K562 (cell line): ENCODE results near the gene NARF. TPM values are rescaled to one million over a fixed set of nuclear protein-coding genes. Genes with fewer than 3 reads are reported as not detected.

Experiments
- ATAC-seq: fragments of 200-7000 bp; cut with Tn5 transposase; 3 replicates; pipeline ENCODE4 v1.9.1; 2020; ENCODE audit warnings: moderate library complexity
- BruUV-seq: library from RNA; stranded (reverse); fragments of 400-500 nt; replicated peaks from 2 replicates; lab custom pipeline; 2021; lab: Mats Ljungman, UMichigan
- CTCF ChIA-PET: fragments of 300-600 bp; formaldehyde crosslinking; extraction: SDS; loops from one replicate; lab custom pipeline; 2021; ENCODE audit warnings: low intra/inter-chr PET ratio; lab: Yijun Ruan, JAX
- POLR2A ChIA-PET: fragments of 300-600, 350-650 bp; sonication (Branson Sonifier 250); formaldehyde crosslinking; extraction: SDS; loops from one replicate; lab custom pipeline; 2021; ENCODE audit warnings: antibody characterized with exemption, inconsistent platforms; lab: Yijun Ruan, JAX
- DNase-seq, 4 experiments: peaks; one replicate each; pipeline versions ENCODE4 v3.0.0 to v3.0.0-alpha.2; 2011 to 2018; ENCODE audit warnings: low spot score in 3 of 4, mixed read lengths in 3 of 4; ENCODE audit errors: extremely low read depth in 1 of 4
- FAIRE-seq: peaks from 2 replicates; lab custom pipeline; 2011; peaks lifted over from hg19 to GRCh38; lab: Jason Lieb, UNC
- H2AFZ ChIP-seq: 2 replicates; pipeline ENCODE4 v1.6.0; 2011; ENCODE audit warnings: low read depth, low read length, control low read depth, inconsistent platforms
- H3K27ac ChIP-seq: fragments of 200-600 bp; 3 replicates; pipeline ENCODE4 v1.8.0; 2011; ENCODE audit warnings: low read depth, mild to moderate bottlenecking, control low read depth, inconsistent platforms, low read length, moderate library complexity, mixed read lengths; ENCODE audit errors: extremely low read depth
- H3K27me3 ChIP-seq, 2 experiments: fragments of 300-600 bp in 1 of 2; 2 replicates in 1 of 2; 3 replicates in 1 of 2; pipeline versions ENCODE4 v1.6.0 to v1.8.0; 2011; ENCODE audit warnings: inconsistent platforms in 2 of 2, low read length in 2 of 2, mild to moderate bottlenecking in 1 of 2, mixed read lengths in 1 of 2, moderate library complexity in 1 of 2; ENCODE audit not compliant: control insufficient read depth in 2 of 2, insufficient read depth in 2 of 2
- H3K36me3 ChIP-seq: fragments of 300-600 bp; 3 replicates; pipeline ENCODE4 v1.8.0; 2011; ENCODE audit warnings: mild to moderate bottlenecking, low read length, inconsistent platforms; ENCODE audit not compliant: control insufficient read depth, insufficient read depth
- H3K4me1 ChIP-seq, 2 experiments: fragments of 200-600 bp in 1 of 2; replicated peaks in 1 of 2; 2 replicates in 1 of 2; 3 replicates in 1 of 2; pipeline versions ENCODE4 v1.5.1 to v1.8.0; 2011; ENCODE audit warnings: inconsistent platforms in 2 of 2, low read length in 2 of 2, mild to moderate bottlenecking in 1 of 2, mixed read lengths in 1 of 2, moderate library complexity in 1 of 2; ENCODE audit not compliant: control insufficient read depth in 2 of 2, insufficient read depth in 2 of 2
- H3K4me2 ChIP-seq: 2 replicates; pipeline ENCODE4 v1.6.1; 2011; ENCODE audit warnings: low read length, control low read depth, inconsistent platforms, mixed read lengths; ENCODE audit not compliant: insufficient read depth
- H3K4me3 ChIP-seq: fragments of 200-600 bp; sonication (generic), shearing (Covaris generic); 2 replicates; pipeline ENCODE4 v1.5.1; 2016; ENCODE audit warnings: control low read depth, inconsistent platforms
- H3K79me2 ChIP-seq: fragments of 200-600 bp; 3 replicates; pipeline ENCODE4 v1.8.0; 2011; ENCODE audit warnings: low read length, inconsistent platforms; ENCODE audit not compliant: control insufficient read depth, insufficient read depth
- H3K9ac ChIP-seq, 2 experiments: 2 replicates each; pipeline versions ENCODE4 v1.6.0 to v1.6.1; 2011; ENCODE audit warnings: low read depth in 2 of 2, low read length in 2 of 2, control low read depth in 1 of 2, inconsistent platforms in 1 of 2, mild to moderate bottlenecking in 1 of 2, mixed read lengths in 1 of 2; ENCODE audit not compliant: insufficient read depth in 1 of 2
- H3K9me1 ChIP-seq: one replicate; pipeline ENCODE4 v1.6.0; 2011; ENCODE audit warnings: inconsistent platforms, mild to moderate bottlenecking, low read length, moderate library complexity; ENCODE audit not compliant: control insufficient read depth, insufficient read depth
- H3K9me3 ChIP-seq: replicated peaks from 2 replicates; pipeline ENCODE4 v1.5.1; 2011; ENCODE audit warnings: low read depth, low read length, inconsistent platforms; ENCODE audit not compliant: control insufficient read depth, insufficient read depth
- H4K20me1 ChIP-seq: replicated peaks from 2 replicates; pipeline ENCODE4 v1.6.1; 2011; ENCODE audit warnings: low read length, inconsistent platforms, mixed read lengths; ENCODE audit not compliant: control insufficient read depth, insufficient read depth
- CTBP1 ChIP-seq: fragments of 450-650 bp; IDR thresholded peaks from 2 replicates; pipeline ENCODE4 v1.6.1; 2016; ENCODE audit warnings: borderline replicate concordance
- SRSF7 ChIP-seq: fragments of 200-400 bp; formaldehyde crosslinking; optimal IDR thresholded peaks from 2 replicates; pipeline ENCODE3; 2017; ENCODE audit warnings: mild to moderate bottlenecking, low read depth, low read length
- WGBS: fragments of 100-300 bp; shearing (Covaris generic); methylation state at CpG from one replicate; pipeline ENCODE4 v1.1.6; 2016; ENCODE audit warnings: low coverage, mixed read lengths; ENCODE audit not compliant: insufficient coverage; ENCODE audit errors: missing lambda C conversion rate; 5-methylcytosine and 5-hydroxymethylcytosine counted together
- in situ Hi-C: fragments of 300-500 bp; cut with MboI; formaldehyde crosslinking; loops from 4 replicates; pipeline ENCODE4 v1.15.0; 2018; ENCODE audit warnings: inconsistent platforms, mixed read lengths
- intact Hi-C: fragments of 100-400 bp; cut with micrococcal nuclease; formaldehyde crosslinking; loops from 2 replicates; pipeline ENCODE4 v1.14.2; 2022
- polyA plus RNA-seq, 8 experiments: library from polyadenylated mRNA; depleted of rRNA in 4 of 8; stranded (reverse) in 5 of 8; unstranded in 3 of 8; fragments of >200 nt; fragmentation: Nextera tagmentation in 2 of 8; fragmentation: Illumina TruSeq in 1 of 8; extraction: Ambion mirVana in 2 of 8; extraction: Trizol in 1 of 8; gene quantifications; 2 replicates each; pipeline versions ENCODE4 v1.2.1 to v1.2.3, GENCODE V29; 2011 to 2014; ENCODE audit warnings: inconsistent platforms in 1 of 8, missing spikeins in 1 of 8
- total RNA-seq, 7 experiments: library from RNA; depleted of rRNA in 6 of 7; stranded (reverse); fragments of >200 nt in 6 of 7; fragmentation: Illumina TruSeq in 2 of 7; extraction: Trizol in 2 of 7; gene quantifications; 2 replicates each; pipeline versions ENCODE4 v1.2.1 to v1.2.3, GENCODE V29; 2011 to 2021; ENCODE audit warnings: low replicate concordance in 1 of 7
- TF ChIP-seq, protein P1 (sequence below): fragments of 250-450 bp; sonication (Bioruptor Pico); IDR thresholded peaks from 2 replicates; pipeline ENCODE4 v1.4.0; 2020
- TF ChIP-seq, protein P2 (sequence below), 2 experiments: fragments of 450-650 bp; IDR thresholded peaks; 2 replicates each; pipeline ENCODE4 v1.6.1; 2016; ENCODE audit warnings: mild to moderate bottlenecking in 2 of 2, borderline replicate concordance in 1 of 2, low read depth in 1 of 2, moderate library complexity in 1 of 2
- TF ChIP-seq, protein P3 (sequence below): sonication (generic); formaldehyde crosslinking; IDR thresholded peaks from 2 replicates; pipeline ENCODE4 v1.8.1; 2023; ENCODE audit warnings: mild to moderate bottlenecking, missing genetic modification reagents

The NARF gene
- total and polyA plus RNA-seq, 9 of the 15 experiments (the other 6 are each of a cell fraction or from before 2014, with no cell fraction given) = 60.4 to 423 (median 132) TPM

DNA sequence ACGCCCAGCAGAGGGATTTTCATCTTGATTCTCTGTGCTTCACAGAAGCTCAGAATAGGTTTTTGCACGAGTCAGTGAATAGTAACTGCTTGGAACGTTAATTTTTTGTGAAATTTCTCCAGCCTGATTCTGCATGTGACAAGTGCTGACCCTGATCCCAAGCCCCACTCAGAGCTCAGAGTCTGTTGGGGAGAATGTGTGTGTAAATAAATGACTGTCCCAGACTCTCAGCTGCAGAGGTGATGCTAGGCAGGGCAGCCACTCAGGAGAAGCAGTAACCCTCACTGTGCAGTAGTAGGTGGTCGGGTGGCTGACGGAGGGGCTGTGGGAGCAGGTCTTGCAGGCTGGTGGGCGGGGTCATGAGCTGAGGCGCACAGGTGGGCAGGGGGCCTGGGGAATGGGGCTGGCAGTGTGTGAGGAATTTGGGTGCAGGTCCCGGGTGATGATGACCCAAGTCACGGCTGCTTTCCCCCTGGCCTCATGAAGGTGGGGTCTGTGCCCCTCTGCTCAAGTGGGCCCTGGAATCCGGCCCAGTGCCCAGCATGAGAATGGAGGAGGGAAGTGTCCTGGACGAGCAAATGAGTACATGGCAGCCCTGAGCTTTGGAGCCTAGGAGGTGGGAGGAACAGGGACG, 44.7 kb downstream of the NARF start (continued):
- TF ChIP-seq, protein P1, sequence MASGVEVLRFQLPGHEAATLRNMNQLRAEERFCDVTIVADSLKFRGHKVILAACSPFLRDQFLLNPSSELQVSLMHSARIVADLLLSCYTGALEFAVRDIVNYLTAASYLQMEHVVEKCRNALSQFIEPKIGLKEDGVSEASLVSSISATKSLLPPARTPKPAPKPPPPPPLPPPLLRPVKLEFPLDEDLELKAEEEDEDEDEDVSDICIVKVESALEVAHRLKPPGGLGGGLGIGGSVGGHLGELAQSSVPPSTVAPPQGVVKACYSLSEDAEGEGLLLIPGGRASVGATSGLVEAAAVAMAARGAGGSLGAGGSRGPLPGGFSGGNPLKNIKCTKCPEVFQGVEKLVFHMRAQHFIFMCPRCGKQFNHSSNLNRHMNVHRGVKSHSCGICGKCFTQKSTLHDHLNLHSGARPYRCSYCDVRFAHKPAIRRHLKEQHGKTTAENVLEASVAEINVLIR (CRISPR knock-in tag) = no peak
- no peak for TF ChIP-seq CTBP1
- TF ChIP-seq, all 486 proteins: peak for 0

DNA sequence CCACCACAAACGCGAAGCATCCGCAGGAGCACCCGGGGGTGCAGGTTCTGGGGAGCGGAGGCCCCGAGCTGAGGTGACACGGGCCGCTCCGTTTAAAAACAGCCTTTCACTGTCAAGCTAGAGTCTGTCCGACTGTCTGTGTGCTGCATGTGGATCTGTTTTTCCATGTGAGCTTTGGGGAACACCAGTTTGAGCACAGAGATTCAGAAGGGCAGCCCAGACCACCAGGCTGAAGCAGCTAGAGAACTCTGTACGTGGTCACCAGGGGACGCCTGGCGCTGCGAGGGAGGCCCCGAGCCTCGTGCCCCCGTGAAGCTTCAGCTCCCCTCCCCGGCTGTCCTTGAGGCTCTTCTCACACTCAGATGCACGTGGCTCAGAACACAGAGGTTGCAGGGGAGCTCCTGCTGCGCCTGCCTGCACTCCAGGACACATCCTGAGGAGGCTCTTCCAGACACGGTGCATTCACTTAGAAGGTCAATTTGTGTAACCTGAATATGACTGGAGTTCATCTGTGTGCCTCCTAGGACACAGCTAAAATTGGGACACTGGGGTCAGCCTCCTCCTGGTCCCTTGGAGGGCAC, 45.3 kb downstream of the NARF start:
- H3K36me3 ChIP-seq = no peaks in the 10 kb centered on the region; the same call in 2 of the 3 replicates
- no peaks in the 10 kb centered on the region for H3K27me3 ChIP-seq
- no peak overlapping the region for H3K4me2 ChIP-seq
- in situ Hi-C loops (no loop called here), intact Hi-C loops (no loop called here)
- no peaks in the 10 kb centered on the region for H4K20me1 ChIP-seq
- ChIA-PET CTCF (no interaction called here), POLR2A (interaction anchor here (0.7 to 2.0 kb wide), 6 partner anchors 10 to 40 kb away, joined by 3 to 12 read pairs (median 4); partner anchors contain the start of gene FOXK2)
- no peak overlapping the region for H3K4me3 ChIP-seq
- H2AFZ ChIP-seq = peak overlapping the region; percentile 24; the same call in 1 of the 2 replicates
- FAIRE-seq (no peak), ATAC-seq (no peak), DNase-seq (no peak)
- 51% methylated on average over 18 of the region's 21 CpGs for WGBS
- no peak overlapping the region for H3K27ac ChIP-seq
- H3K4me1 ChIP-seq = peaks cover 0 to 10% of the 10 kb centered on the region in 2 experiments; a peak in 3 of 5 replicates
- BruUV-seq = no TSS peak
- no peaks in the 10 kb centered on the region for H3K79me2 ChIP-seq
- peak overlapping the region in 1 of 2 experiments; percentile 61; a peak in 1 of 4 replicates for H3K9ac ChIP-seq
- no peaks in the 10 kb centered on the region for H3K9me3 ChIP-seq
- no peaks in the 10 kb centered on the region for H3K9me1 ChIP-seq
- TF ChIP-seq SRSF7 = no peak
- TF ChIP-seq, protein P2, sequence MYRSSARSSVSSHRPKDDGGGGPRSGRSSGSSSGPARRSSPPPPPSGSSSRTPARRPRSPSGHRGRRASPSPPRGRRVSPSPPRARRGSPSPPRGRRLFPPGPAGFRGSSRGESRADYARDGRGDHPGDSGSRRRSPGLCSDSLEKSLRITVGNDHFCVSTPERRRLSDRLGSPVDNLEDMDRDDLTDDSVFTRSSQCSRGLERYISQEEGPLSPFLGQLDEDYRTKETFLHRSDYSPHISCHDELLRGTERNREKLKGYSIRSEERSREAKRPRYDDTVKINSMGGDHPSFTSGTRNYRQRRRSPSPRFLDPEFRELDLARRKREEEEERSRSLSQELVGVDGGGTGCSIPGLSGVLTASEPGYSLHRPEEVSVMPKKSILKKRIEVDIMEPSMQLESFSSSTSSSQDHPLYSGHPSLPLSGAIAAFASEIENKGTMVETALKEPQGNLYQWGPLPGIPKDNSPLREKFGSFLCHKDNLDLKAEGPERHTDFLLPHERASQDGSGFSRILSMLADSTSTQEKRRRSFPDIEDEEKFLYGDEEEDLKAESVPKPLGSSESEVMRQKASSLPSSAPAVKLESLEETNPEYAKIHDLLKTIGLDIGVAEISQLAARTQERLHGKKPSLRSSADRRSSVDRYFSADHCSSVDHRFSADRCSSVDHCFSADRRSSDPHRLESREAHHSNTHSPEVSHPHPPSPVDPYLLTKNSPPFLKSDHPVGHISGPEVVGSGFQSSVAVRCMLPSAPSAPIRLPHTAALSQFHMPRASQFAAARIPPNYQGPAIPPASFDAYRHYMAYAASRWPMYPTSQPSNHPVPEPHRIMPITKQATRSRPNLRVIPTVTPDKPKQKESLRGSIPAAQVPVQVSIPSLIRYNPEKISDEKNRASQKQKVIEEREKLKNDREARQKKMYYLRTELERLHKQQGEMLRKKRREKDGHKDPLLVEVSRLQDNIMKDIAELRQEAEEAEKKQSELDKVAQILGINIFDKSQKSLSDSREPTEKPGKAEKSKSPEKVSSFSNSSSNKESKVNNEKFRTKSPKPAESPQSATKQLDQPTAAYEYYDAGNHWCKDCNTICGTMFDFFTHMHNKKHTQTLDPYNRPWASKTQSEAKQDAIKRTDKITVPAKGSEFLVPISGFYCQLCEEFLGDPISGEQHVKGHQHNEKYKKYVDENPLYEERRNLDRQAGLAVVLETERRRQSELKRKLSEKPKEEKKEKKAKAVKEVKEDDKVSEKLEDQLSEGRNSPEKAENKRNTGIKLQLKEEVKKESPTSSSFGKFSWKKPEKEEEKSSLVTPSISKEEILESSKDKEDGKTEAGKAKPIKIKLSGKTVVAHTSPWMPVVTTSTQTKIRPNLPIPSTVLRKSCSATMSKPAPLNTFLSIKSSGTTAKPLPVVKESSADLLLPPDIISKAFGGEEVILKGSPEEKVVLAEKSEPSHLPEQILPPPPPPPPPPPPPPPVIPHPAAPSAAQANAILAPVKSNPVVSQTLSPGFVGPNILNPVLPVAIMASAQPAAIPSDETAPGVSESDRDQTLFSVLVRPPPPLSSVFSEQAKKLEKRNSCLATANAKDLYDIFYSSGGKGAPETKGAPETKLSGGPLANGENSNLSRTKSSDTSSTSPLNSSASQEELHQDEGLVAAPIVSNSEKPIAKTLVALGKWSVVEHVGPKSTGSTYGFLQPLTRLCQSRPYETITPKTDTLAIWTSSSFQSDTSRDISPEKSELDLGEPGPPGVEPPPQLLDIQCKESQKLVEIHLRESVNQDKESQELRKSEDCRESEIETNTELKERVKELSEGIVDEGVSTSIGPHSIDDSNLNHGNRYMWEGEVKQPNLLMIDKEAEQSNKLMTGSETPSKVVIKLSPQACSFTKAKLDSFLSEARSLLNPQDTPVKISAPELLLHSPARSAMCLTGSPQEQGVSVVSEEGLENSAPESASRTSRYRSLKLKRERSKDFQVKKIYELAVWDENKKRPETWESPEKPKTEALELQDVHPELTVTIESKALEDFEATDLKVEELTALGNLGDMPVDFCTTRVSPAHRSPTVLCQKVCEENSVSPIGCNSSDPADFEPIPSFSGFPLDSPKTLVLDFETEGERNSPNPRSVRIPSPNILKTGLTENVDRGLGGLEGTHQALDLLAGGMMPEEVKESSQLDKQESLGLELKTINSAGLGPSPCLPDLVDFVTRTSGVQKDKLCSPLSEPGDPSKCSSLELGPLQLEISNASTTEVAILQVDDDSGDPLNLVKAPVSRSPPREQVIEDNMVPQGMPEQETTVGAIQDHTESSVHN (IDR thresholded peaks at IDR 0.05; ENCODE audit: borderline replicate concordance in 1 of 2, low read depth in 1 of 2) = no peak
- TF ChIP-seq, protein P3, sequence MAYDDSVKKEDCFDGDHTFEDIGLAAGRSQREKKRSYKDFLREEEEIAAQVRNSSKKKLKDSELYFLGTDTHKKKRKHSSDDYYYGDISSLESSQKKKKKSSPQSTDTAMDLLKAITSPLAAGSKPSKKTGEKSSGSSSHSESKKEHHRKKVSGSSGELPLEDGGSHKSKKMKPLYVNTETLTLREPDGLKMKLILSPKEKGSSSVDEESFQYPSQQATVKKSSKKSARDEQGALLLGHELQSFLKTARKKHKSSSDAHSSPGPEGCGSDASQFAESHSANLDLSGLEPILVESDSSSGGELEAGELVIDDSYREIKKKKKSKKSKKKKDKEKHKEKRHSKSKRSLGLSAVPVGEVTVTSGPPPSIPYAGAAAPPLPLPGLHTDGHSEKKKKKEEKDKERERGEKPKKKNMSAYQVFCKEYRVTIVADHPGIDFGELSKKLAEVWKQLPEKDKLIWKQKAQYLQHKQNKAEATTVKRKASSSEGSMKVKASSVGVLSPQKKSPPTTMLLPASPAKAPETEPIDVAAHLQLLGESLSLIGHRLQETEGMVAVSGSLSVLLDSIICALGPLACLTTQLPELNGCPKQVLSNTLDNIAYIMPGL (CRISPR knock-in tag) = no peak
